Urothelium cell line (cell line): ENCODE results near the gene TGM1.
A peak's percentile ranks its signal among the peaks of the same experiment; 100 is the strongest.
"Not testable (repeated sequence)": the region's sequence is repeated elsewhere in the genome, so short reads cannot be mapped to it uniquely, and the experiment has no call there.

Experiments used
- DNase-seq: peaks from one replicate; pipeline ENCODE4 v3.0.0; 2011; ENCODE audit warnings: low spot score, mixed read lengths
- FAIRE-seq: peaks from 2 replicates; lab custom pipeline; 2011; peaks lifted over from hg19 to GRCh38; lab: Jason Lieb, UNC

The TGM1 gene

DNA sequence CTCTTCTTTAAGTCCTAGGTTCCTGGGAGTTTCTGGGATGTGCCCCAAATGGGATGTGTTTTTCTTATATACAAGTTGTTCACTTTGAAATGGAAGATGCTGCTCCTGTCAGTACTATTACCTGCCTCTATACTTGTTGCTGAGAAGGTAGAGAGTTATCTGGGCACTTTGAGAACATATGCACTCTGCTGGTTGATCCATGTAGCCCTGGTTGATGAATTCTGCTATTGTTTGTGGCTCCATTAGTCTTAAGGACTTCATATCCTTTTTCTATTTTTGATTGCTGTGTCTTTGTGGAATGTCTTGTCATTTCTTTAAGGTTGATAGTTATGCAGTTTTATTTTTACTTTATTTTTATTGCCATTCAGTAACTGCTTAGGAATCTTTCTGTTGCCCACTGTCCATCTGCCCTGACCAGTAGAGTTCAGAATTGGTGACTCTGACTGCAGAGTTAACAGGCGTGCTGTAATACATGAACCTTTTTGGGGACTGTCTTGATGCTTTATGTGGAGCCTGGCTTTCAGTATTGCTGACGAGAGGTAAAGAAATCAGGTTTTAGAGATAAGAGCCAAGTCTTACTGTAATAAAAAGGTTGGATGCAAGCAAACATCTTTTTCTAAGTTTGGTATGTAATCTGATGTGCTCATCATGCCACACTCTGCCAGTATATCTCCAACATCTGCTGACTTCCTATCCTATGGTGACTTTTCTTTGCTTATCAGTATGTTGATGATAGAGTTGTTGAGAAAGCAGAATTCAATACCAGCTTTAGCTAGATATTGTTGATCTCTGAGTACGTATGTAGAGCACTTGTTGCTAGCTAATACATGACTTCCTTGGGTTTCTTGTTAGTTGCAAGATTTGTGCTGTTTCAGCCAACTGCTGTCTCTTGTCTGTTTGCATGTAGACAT, 28.6 kb downstream of the TGM1 start:
- FAIRE-seq (no peak), DNase-seq (no peak)

DNA sequence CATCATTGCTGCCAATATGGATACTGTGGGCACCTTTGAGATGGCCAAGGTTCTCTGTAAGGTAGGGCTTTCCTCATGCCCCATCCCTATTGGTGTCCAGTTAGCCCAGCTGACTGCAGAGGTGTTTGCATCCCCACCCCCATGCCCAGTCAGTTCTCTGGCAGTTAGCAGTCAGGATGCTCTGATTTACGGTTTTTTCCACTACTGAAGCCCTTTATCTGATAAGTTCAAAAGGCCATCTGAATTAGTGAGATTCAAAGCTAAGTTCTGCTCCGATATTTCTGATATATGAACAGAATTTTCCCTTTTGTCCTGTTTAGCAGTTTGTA, 29.5 kb downstream of the TGM1 start:
- DNase-seq (no peak), FAIRE-seq (no peak)

DNA sequence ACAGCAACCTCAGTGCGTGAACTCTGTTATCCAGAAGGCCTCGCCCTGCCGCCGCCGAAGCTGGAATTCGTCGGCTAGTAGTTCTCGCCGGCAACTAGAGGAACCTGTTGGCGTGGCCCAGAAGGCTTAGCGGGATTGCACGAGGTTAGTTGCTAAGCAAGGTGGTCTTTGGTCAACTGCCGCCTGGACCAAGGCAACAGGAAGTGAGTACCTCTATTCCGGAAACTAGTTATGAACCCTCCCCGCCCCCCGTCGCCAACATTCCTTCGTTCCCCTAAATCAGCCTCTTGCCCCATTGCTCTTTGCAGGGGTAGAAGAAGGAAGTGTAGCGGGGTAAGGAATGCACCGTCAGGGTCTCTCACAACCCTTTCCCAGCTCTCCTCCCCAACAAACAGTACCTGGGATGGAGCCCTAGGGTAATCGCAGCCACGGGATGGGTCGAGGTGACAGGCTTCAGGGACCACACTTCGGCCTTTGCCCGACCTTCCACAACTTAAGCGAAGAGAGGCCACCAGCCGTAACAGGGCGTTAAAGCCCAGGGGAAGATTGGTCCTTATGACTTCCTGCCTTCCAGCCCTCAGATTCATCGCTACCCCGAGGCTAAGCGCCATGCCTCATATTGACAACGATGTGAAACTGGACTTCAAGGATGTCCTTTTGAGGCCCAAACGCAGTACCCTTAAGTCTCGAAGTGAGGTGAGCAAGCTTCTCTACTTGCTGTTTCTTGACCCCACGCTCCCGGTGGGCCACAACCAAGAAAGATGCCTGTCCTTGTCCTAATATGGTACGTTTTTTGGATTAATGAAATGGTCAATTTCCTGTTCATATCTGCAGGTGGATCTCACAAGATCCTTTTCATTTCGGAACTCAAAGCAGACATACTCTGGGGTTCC, 30.1 kb downstream of the TGM1 start, which contains the start of gene GMPR2:
GMPR2 (plus strand) TSS at position 285 of the 893 bp plus-strand sequence; CDS start at position 610, 325 bp downstream.
- FAIRE-seq (no peak), DNase-seq (peak; percentile 73)

DNA sequence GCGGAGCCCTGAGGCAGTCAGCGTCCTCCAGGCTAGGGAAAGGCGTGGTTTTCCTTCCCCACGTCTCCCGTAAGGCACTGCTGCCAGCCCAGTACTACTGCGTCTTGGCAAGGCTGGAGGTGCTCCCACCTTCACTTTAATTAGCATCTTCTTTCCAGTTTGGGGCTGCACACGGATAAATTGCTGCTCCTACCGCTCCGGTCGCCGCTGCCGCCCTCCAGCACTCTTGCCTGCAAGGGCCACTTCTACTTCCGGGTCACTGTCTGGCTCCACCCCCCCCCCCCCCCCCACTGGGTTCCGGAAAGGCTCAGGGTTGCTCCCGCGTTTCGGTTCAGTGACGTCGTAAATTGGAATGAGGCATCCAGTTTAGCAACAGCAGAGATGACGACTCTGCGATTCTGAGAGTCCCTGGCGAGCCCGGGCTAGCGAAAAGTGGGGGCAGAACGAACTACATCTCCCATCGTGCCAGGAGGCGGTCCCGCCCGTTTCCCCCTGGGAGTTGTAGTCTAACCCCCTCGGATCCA, 30.8 kb downstream of the TGM1 start, which contains the start of gene NEDD8:
NEDD8 (minus strand) TSS at position 247 of the 524 bp plus-strand sequence; CDS start at position 147, 100 bp downstream.
- DNase-seq (peak; percentile 90), FAIRE-seq (no peak)

DNA sequence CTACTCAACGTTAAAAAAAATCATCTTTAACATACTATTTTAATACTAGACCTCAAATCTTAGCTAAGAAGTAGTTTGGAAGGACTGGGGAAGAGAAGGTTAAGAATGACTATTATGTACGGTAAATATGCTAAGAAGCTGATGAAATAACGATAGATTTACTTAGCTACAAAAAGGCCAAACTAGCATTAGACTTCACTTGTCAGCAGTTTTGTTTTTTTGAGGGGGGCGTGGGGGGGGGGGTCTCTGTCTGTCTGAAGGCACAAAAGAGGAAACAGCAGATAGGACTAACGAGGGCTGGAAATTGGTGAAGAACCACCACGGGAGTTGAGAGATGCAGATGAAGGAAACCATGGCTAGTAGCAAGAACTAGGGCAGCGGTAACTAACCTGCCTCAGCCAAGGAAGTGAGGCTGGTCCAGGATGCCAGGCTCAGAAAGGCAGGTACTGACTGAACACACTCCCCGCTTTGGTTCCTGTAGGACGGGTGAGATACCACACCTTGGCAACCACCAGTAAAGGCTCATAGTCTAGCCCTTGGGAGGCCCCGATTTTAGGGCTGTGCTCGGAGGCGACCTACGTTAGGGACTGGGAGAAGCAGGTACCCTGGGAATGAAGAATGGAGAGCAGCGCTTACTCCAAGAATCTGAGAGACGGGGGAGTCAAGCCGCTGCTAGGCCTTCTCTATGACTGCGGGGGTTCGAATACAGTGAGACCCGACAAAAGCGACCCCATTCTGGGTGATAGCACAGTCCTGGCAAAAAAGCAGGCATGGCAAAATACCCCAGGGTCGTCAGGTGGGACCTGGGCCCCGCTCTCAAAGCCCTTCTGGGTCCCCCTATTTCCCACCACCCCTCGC, 31.5 kb downstream of the TGM1 start:
- FAIRE-seq (no peak), DNase-seq (no peak)

DNA sequence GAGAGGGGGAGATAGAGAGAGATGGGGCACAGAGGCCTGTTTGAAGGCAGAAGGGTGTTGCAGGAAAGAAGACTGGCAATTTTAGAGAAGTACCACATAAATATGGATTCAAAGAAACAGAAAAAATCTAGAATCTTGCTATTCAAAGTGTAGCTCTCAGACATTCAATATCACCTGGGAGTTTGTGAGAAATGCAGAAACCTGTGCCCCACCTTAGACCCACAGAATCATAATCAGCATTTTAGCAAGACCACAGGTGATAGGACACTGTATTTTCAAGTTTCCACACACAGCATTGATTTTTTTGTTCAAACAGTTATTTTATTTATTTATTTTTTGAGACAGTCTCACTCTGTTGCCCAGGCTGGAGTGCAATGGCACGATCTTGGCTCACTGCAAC, 34.1 kb downstream of the TGM1 start:
- DNase-seq (no peak), FAIRE-seq (no peak)

DNA sequence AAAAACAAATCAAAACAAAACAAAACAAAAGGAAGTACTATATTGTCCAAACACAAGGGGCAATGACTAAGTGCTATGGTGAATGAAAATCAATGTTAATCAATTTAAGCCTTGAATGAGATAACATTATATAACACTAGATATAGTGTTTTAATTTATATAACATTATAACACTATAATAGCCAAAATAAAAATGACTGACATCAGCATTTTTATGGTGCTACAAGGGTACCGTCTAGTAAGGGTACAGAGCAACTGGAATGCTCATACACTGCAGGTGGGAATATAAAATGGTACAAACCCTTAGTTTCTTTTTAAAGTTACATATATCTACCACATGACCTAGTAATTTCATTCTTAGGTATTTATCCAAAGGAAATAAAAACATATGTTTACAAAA, 36.5 kb downstream of the TGM1 start:
- FAIRE-seq (no peak), DNase-seq (no peak)

DNA sequence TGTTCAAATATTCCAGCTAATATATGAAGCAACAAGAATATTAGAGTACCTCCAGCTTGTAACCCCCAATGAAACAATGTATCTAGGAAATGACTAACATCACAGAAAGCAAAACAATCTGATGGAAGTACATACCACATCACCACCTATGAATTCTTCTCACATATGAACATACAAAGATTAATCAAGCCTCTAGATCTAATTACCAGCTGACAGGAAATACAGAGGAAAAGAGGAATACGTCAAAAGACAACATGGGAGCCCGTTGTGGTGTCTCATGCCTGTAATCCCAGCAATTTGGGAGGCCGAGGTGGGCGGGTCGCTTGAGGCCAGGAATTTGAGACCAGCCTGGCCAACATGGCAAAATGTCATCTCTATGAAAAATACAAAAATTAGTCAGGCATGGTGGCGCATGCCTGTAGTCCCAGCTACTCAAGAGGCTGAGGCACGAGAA, 38.3 kb downstream of the TGM1 start:
- FAIRE-seq, result no peak
- DNase-seq, result no peak

DNA sequence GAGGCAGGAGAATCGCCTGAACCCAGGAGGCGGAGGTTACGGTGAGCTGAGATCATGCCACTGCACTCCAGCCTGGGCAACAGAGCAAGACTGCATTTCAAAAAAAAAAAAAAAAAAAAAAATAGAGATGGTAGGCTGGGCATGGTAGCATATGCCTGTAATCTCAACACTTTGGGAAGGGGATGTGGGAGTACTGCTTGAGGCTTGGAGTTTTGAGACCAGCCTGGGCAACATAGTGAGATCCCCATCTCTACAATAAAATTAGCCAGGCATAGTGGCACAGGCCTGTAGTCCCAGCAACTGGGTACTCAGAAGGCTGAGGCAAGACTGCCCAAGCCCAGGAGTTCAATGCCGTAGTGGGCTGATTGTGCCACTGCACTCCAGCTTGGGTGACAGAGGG, 40.0 kb downstream of the TGM1 start:
- not testable (repeated sequence) for FAIRE-seq, DNase-seq

DNA sequence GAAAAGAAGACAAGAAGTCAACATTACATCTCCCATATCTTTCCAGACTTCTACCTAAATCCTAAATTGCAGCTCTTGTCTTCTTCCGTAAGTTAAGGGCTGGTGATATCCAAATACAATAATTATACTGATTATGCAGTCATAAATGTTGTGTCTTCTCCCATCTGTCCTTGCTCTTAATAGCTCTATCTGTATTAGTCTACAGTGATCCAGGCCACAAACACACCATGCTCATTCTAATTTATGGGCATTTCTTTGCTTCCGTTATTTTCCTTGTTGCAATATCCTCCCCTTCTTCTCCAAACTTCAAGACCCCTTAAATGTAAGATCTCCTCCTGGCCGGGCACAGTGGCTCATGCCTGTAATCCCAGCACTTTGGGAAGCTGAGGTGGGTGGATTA, 43.5 kb downstream of the TGM1 start:
- no peak for FAIRE-seq
- DNase-seq, result no peak

DNA sequence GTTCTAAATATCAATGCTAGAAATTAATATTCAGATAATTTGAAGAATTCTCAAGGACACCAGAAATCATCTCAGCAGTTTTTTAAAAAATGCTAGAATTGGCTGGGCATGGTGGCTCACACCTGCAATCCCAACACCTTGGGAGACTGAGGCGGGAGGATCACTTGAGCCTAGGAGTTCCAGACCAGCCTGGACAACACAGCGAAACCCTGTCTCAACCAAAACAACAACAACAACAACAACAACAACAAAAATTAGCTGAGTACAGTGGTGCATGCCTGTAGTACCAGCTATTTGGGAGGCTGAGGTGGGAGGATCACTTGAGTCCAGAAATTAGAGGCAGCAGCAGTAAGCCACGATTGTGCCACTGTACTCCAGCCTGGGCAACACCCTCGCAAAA, 43.9 kb downstream of the TGM1 start:
- DNase-seq, result no peak
- no peak for FAIRE-seq

DNA sequence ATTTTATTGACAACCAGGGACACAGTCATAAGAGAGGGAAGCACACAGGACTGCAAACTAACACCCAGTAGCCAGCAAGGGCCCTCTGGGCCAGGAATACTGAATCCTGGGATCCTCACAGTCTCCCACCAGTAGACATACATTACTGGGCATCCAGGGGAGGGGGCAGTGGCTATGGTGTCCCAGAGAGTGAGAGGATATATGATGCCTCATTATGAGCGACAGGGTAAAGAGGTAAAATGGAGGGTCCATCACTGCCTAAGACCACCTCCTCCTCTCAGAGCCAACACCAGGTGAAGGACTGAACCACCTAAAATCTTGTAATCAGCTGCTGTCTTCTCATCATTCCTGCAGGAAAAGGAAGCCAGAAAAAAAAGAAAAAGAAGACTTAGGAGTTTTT, 46.1 kb downstream of the TGM1 start:
- FAIRE-seq, DNase-seq: not testable (repeated sequence)

DNA sequence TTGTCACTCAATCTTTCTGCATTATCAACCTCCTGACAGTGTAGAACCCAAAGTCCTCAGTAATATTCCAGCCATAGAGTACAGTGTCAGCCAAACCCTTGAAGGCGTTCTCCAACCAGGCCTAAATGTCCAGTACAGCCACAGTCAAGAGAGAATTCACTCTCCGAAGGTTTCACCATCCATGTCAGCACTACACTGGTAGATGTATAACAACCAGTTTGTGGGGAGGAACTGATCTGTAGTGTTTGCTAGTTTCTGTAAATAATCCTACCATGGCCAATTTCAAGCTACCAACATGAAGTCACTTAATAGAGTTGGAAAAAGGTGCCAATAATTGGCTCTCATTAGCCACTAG, 46.7 kb downstream of the TGM1 start:
- DNase-seq (no peak), FAIRE-seq (no peak)

DNA sequence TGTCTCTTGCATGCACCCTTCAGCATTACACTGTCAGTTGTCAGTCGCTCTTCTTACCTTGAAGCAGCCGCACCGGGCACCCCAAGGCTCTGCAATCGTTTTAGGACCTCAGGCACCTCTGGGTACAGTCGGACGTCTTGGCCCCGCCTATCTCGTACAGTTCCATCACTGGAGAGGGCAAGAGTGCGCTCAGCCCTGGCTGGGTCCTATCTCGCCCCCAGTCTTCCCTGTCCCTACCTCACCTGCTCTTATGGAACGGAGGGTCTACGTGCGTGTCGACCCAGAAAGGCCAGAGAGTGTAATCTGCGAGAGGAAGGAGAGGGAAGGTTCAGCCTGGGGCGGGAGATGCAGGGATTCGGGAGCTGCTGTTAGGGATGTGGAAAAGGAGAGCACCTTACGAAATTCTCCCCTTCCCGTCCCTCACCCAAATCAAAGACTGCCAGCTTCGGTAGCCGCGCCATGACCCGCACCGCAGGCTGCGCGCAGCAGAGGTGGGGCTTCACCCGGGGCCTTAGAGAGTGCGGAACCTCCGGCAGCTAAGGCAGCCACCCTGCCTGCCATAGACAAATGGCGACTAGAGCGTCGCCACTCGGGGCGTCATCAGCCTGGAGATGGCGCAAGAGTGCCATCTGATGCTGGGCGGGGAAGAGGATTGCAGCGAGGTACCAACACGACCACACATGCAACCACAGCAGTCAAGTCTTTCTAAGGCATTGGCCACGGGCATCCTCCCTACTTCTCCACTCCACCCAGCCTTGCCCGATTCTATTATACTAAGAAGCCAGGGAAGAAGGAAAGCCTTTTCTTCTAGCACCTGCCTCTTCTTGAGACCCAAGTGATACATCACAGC, 47.3 kb downstream of the TGM1 start, which contains the start of gene MDP1:
MDP1 (minus strand) TSS at position 572 of the 850 bp plus-strand sequence; CDS start at position 461, 111 bp downstream.
- peak; percentile 52 for FAIRE-seq
- peak; percentile 92 for DNase-seq

DNA sequence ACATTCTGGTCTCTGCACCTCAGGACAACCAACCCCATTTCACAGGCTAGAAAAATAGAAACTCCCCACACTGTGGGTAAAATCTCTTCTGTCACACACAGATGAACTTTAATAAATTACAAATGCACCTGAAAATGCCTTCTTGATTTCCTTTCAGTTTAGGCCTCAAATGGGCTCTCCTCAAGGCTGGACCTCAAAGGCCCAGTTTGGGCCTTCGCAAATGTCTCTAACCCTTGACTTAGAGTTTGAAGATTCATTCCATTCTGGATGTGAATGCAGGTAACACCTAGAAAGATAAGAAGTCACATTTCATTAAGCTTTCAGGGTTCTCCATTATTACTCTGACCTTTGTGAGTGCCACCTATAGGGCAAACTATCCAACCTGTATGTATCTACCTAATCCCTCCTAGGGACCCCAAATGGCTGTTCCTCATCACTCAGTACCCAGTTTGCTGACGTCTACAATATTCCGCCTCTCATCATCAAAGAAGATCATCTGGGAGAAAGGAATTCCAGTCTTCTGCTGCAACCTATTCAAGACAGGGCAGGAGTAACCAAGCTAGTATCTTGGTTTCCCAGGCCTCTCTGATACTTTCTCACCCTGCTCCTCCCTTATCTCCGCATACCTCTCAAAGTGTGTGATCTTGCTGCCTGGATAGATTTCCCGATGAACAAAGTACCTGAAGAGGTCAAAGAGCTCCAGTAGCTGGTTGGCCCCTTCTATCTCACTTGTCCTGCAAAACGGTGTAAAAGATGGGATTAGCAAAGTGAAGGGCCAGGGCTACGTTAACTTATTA, 48.9 kb downstream of the TGM1 start:
- DNase-seq (no peak), FAIRE-seq (no peak)

DNA sequence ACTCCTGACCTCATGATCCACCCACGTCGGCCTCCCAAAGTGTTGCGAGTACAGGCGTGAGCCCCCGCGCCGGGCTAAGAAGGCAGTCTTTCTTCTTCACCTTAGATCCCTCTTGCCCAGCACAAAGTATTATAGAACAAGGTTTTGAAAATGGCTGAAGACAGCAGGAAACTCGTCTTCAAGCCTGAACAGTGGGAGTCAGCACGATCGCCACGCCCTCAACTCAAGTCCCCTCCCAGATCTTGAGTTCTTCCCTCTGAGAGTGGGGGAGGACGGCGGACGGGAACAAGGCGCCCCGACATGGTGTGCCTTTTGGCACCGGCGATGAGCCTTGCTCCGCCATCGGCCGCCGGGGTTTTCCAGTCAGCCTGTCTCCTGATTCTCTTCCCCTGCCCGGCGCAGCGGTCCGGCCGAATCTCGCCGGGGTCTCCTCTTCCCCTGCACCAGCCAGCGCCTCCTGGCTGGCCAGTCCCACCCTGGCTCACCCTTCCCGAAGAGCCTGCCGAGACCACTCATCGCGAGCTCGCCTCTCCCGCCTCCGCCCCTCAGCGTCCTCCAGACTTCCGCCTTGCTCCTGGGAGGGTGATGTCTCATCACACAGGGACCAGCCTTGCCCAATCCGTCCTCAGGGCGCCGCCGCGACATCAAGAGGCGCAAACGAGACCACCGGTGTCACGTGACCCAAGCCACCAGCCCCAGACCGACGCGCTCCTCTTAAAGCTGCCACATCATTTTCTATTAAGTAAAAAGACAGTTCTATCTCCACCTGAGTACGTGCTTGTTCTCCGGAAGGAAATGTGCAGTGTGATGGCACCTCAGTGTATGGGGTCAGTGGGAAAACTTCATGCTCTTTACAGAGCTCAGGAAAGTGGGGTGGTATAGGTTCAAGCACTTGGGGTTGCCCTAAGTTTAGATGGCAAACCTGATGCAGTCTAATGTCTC, 49.8 kb downstream of the TGM1 start, which contains the start of gene CHMP4A:
CHMP4A (minus strand) TSS at position 565 of the 942 bp plus-strand sequence; CDS start at position 516, 49 bp downstream.
- DNase-seq (peak; percentile 97), FAIRE-seq (peak; percentile 92)

DNA sequence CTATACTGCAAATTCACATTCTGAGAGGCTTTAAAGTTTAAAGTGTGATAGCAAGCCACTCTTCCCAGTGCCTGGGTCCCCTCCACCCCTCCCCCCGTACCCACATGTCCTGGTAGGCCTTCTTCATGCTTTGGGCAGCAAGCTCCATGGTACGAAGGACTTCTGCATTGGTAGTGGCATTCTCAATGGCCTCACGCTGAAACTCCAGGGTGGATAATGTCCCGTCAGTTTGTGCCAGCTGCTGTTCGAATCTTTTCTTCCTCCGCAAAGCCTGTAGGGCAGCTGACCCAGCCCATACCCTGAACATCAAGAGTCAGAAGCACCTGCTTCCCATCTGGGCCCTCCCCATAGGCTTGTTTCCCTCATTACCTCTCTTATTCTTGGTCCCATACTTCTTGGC, 51.7 kb downstream of the TGM1 start:
- no peak for FAIRE-seq

More for the DNA sequence above, 51.7 kb downstream of the TGM1 start:
- no peak for DNase-seq
